H1 (cell line): Measurements from ENCODE around the gene FOXL3.

Source experiments
- CREB1 ChIP-seq: IDR thresholded peaks from 2 replicates; pipeline ENCODE4 v1.6.1; 2012; ENCODE audit warnings: inconsistent platforms
- GTF2F1 ChIP-seq: IDR thresholded peaks from 2 replicates; pipeline ENCODE4 v1.6.1; 2012; ENCODE audit warnings: low read depth, low read length, improper control_type of control experiment, borderline replicate concordance
- POLR2AphosphoS5 ChIP-seq: IDR thresholded peaks from 2 replicates; pipeline ENCODE4 v1.6.1; 2011; ENCODE audit warnings: low read depth, low read length

GRCh38 chr7:289209-289755, 688 bp upstream of the FOXL3 start:
- TF ChIP-seq GTF2F1 (no peak), CREB1 (no peak), POLR2AphosphoS5 (no peak)
